Measurements from ENCODE around the gene MIDN.

MIDN gene

DNA sequence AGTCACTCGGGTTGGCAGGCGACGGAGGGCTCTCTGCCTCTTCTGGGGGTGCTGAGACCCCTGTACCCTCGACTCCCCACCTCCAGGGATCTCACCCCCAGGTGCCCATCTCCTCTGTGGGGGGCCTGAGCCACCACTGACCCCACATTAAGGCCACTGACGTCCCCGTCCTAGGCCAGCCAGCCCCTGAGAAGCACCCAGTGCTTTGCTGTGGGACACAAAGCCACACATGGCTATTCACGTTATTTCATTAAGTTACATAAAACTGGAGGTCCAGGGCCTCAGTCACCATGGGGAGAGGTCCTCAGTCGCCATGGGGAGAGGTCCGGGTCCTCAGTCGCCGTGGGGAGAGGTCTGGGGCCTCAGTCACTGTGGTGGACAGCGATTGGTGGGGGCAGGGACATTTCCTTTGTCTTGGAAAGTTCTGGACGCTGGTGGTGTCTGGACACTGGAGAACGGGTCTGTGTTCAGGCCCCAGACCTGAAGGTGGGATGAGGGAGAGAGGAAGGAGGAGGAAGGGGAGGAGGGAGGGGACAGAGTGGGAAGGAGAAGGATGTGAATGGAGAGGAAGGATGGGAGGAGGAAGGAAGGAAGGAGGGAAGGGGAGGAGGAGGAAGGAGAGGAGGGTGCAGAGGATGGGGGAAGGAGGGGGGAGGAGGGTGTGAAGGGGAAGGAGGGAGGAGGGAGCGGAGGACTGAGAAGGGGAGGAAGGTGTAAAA, 33.3 kb downstream of the MIDN start:
- no peak for DNase-seq (ENCODE audit: low read depth, low spot score)

DNA sequence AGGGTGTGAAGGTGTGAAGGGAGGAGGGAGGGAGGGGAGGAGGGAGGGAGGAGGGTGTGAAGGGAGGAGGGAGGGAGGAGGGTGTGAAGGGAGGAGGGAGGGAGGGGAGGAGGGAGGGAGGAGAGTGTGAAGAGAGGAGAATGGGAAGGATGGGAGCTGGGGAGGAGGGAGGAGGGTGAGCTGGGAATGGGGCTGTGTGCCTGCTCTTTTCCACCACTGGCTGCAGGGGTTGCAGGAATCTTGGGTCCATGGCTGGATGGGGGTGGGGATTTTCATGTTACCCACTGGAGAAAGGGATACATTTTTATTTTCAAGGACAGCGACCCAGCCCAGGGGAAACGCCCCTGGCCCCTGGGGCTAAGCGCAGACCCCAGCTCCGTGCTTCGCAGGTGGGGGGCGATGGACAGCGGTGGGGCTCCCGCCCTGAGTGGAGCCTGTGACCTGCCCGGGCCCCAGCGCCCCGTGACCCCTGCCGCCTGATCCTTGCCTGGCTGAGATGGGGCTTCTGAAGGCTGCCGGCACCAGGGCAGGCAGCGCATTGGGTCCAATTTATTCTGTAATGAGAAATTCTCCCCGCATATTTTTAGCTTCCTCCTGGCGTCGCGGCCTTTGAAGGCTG, 34.3 kb downstream of the MIDN start:
- no peak for DNase-seq (ENCODE audit: low read depth, low spot score)

DNA sequence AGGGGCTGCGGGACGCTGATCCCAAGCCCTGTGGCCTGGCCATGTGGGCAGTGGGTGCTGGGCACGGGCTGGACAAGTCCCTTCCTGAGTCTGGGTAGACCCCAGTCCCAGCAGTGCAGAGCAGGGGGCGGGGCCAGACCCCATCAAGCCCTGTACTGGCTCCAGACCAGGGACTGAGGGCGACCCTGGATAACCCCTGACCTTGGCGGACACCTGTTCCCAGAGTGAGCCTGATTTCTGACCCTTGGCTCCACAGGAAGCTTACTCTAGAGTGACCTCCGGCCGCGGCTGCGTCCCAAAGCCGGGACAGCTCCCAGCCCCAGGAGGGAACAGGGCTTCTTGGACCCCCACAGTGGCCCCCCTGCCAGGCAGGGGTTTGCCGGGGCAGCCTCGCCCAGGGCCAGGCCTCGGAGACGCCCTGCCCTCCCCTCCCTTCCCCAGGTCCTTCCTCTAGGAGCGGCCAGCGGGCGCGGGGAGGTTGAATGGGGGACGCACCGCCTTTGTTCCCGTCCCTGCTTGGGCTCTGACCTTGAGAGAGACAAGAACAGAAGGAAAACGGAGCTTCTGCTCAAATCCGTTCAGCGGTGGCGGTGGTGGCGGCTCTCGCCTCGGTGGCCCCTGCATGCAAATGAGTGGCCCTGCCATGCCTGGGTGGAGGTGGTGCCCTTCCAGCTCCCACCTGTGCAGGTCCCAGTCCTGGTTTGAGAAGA, 35.0 kb downstream of the MIDN start:
- DNase-seq (ENCODE audit: low read depth, low spot score): no peak

DNA sequence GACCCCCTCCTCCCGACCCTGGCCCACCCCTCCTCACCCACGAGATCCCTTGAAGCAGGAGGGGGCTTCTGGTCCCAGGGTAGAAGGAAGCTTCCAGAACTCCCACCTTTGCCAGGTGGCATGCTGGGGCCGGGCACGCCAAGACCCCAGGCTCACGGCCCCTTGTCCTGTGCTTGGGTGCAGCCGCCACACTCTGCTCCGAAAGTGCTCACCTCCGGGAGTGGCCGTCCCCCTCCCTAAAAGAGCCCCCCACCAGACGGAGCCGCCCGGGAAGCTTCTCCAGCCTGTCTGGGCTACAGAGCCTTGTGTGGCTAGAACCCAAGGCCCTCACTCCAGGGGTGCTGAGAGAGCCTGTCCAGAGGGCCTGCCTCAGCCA, 35.5 kb downstream of the MIDN start:
- DNase-seq (ENCODE audit: low read depth, low spot score): no peak

DNA sequence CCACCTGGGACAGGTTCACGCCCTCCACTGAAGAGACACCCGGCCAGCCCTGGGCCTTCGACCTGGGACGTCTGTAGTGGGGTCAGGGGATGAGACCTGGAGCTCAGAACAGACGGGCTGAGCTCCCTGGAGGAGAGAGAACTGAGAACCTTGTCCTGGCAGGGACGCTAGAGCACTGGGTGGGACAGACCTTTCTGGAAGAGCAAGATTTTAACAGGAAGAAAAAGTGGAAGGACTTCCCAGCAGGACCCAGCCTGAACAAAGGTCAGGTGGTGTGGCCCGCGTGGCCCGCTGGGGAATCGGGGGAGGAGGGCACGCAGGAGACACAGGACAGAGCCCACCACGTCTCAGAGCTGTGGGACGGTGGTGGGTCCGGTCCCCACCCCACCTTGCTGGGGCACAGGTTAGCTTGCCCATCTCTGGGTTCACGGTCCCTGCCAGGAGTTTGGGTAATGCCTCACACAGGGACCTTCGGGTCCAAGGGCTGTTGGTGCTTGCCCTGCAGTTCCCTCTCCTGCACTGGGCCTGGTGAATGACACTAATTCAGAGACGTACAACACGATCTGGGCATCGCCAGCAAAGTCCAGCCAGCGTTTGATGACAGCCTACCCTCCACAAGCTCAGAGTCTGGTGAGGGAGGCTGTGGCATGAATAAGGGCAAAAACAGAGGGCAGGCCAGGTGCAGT, 36.1 kb downstream of the MIDN start:
- no peak for DNase-seq (ENCODE audit: low read depth, low spot score)

DNA sequence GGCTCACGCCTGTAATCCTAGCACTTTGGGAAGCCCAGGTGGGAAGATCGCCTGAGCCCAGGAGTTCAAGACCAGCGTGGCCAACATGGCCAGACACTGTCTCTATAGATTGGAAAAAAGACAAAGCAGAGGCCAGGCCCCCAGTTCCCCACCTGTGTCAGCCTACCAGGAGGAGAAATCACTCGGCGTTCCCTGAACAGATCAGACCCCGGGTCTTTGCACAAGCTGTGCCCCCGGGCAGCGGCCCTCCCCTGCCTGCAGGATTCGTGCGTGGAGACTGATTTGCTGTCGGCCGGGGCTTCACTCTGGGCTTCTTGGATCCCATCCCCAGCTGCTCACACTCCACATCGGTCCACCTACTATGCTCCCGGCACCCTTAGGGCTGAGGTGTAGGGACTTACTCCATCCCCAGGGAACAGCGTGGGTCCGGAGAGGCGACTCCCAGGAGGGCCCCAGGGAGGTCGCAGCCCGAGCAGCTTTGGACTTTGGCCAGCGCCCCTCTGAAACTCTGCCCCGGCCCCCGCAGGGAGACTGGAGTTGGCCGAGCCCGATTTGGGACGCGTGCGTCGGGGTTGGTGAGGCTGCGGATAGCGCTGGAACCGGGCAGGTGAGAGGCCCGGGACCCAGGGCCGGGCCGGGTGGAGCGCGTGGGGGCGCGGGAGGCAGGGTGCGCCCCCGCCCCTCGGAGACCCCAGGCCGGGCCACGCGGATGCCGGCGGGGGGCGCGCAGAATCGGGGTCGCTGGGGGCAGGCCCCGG, 36.8 kb downstream of the MIDN start:
- no peak for DNase-seq (ENCODE audit: low read depth, low spot score)

DNA sequence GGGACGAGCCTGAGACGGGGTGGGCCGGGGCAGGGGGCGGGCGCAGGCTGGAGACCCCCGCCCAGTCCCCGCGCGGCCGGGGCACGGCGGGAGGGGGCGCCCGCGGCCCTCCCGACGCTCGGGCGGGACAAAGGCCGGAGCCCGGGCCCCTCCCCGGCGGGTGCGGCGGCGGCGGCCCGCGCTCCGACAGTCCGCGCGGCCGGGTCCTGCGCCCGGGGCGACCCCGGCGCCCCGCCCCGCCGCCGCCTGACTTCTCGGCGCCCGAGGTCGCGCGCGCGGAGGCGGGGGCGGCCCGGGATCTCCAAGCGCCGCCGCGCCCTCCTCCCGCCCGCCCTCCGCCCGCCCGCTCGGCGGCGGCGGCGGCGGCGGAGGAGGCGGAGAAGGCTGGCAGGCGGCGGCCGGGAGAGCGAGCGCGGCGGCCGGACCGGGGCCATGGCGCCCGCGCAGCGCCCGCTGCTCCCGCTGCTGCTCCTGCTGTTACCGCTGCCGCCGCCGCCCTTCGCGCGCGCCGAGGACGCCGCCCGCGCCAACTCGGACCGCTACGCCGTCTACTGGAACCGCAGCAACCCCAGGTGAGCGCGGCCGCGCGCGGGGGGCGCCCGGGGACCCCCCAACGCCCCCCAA, 37.5 kb downstream of the MIDN start, which contains the start of gene EFNA2:
Gene EFNA2 (plus strand): TSS at position 137 of the 624 bp plus-strand sequence. CDS start 296 bp downstream, at position 433.
- no peak for DNase-seq (ENCODE audit: low read depth, low spot score)

DNA sequence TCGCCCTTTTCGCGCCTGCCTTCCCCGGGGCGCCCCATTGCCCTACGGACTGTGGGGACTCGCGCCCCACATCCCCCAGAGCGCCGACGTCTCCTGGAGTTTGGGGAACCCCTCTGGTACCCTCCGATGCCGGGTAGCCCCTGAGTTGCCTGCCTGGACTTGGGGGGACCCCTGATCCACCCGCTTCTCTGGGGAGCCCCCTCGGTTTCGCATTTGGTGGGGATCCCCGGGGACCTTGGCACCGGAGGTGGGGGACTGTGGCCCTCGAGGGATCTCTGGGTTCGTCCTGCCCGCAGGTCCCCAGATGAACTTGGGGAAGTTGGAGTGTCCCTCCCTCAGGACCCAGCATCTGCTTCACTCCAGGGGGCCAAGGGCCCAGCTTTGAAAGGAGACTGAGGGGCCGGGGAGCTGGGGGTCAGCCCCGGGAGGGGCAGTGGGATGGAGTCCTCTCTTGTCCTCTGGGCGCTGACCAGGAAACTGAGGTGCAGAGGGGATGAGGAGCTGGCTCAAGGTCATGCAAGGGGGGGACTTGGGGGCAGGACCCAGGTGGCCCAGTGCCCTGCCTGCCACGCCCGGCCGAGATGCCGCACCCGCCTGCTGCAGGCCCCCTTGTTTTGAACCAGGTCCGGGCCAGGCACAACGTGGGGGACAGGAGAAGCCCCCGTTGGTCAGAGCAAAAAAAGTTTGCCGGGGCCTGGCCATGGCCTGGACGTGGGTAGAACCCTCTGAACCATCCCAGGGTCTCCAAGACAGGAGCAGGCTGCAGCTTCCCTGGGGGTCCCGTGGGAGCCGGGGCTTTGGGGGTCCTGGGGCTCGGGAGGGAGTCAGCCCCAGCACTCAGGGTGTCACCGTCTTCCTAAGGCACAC, 38.3 kb downstream of the MIDN start:
- no peak for DNase-seq (ENCODE audit: low read depth, low spot score)

DNA sequence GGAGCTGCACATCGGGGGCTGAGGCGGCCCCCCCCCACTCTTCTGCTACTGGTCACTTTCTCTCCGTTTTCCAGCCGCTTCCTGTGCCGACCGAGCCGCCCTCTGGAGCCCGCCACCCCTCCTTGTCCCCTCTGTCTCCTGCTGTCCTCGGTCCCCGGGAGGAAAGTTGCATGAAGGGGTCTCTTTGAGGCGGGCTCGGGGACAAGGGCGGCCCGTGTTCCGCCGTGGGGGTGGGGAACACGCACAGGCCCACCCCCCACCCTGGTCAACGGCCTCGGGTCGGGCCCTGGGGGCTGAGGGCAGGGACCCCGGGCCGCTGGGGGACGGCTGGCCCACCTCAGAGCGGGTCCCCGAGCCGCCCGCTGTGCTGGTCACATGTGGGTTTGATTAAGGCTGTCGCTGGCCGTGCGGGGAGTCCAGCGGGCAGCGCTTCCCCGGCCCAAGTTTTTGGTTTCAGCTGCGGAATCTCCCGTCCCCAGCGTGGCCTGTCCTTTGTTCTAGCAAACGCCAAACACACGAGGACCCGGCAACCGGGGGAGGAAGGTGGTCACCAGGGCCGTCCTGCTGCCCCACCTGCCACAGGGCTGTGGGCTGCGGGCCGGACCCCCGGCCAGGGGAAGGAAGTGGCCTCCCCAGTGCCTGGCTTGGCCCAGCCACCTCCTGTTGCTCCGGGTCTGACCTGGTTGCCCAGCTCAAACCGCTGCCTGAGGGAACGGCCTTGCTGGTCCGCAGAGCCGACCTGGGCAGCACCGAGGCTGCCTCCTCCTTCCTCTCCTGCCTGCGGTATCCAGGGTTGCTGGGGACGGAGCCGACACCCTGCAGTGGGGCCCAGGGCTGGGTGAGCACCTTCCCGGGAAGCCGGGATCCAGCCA, 39.2 kb downstream of the MIDN start:
- no peak for DNase-seq (ENCODE audit: low read depth, low spot score)

DNA sequence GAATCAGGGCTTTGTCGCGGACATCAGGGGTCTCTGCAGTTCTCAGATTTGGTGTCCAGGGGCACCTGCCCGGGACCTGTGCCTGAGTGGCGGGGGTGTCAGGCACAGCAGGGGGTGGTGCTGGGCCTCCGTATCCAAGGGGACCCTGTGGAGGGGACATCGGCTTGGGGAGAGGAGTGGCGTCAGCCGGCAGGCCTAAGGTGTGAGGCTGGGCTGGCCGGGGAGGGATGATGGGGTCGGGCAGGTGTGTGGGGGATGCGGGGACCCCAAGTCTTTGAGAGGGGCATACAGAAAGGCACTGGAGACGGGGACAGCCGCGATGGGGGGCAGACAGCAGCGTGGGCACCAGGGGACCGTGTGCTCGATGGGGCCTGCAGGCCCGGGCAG, 39.8 kb downstream of the MIDN start:
- no peak for DNase-seq (ENCODE audit: low read depth, low spot score)

DNA sequence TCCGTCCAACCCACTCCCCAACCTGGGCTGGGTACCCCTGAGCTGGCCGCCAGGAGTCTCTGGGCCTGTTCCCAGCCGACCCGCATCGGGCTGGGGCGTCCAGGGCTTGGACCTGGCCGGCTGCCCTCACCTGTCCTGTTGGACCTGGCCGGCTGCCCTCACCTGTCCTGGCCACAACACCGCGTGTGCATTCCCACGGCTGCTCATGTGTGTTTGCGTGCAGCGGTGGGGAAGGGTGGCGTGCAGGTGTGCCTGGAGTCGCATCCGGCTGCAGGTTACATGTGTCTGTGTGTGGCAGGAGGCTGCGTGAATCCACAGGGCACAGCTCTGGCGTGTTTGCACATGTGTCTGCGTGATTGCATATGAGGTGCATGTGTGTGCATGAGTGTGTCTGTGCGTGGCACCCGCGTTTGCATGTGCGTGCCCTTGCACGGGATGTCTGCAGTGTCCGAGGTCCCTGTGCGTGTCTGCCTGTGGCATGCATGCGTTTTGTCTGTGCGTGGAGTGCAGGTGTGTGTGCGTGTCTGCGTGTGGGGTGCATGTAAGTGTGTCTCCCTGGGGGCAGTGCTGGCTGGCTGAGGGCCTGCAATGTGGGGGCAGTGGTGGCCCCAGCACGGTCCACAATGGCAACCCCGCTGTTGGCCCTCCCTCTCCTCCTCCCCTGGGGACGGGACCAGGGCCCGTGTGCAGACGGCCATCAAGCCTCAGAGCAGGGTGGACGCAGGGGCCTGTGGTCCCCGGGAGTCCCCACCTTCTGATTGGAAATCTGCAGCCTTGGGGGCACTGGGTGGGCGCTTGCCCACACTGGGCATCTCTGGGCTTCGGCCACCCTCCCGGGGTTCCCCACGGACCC, 40.7 kb downstream of the MIDN start:
- DNase-seq (ENCODE audit: low read depth, low spot score): no peak

DNA sequence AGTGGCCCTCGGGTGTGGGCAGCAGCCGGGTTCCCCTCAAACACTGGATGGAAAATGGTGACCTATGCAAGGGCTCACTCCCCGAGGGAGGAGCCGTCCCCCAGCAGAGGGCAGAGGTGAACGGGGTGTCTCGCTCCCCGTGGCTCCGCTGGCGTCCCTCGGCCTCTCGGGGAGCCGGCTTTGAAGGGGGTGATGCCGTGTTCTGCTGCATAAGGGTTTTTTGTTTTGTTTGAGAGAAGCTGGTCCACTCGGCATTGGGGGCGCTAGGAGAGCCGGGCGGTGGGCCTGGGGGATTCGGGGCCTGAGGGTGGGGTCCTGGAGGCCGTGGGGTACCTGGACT, 41.3 kb downstream of the MIDN start:
- DNase-seq (ENCODE audit: low read depth, low spot score): no peak

DNA sequence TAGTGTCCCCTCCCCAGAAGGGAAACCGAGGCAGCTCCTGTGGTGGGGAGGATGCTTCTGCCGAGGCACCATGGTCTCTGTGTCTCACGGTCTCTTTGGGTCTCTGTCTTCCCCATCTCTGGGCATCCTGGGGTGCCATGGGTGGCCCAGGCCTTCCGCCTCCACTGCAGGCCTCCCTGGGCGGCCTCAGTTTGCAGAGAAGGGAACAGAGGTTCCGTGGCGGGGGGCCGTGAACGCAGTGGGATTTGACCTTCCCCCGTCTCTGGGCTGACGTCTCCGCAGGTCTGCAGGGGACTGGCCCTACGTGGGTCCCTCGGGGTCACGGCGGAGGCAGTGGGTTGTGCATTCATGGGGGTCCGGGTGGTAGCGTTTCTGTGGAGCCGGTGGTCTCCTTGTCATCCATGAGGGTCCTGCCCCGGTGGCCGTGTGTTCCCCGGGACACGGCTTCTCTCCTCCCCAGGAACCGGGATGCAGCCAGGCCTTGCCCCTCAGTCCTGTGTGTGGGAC, 41.9 kb downstream of the MIDN start:
- no peak for DNase-seq (ENCODE audit: low read depth, low spot score)

DNA sequence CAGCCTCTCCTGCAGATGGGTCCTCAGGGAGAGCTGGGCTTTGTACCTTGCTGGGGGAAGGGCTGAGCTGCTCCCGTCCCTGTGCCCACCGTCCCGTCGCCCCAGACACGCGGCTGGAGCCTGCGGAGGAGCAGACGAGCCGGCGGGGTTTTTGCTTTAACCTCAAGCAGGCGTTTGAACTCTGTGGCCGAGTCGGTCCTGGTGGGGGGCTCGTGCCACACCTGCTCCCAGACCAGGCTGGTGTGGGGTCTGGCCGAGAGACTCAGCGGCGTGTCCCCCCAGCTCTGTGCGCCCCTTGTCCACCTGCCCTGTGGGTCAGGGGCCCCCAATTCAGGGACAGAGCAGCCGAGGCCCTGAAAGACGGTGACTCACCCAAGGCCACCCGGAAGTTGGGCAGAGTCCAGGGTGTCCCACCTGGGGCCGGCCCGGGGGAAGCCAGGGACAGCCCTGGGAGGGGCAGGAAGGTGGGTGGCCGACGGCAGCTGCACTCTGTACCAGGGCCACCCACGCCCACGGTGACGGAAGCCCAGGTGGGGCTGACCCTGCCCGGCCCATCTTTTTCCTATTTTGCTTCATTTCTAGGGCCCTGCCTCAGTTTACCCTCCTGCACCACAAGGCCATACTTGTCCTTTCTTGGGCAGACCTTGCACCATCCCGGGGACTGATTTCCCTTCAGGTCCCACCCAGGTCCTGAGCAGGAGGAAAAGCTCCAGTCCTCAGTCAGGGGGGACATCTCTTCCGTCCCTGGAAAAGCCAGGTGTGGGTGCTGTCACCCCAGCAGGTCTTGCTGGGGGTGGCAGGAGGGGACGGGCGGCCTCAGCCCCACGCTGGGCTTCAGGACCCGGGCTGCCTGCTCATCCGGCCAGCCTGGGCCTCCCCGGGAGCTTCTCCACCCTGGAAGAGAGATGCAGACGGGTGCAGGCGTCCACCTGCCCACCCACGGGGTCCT, 42.6 kb downstream of the MIDN start:
- no peak for DNase-seq (ENCODE audit: low read depth, low spot score)

DNA sequence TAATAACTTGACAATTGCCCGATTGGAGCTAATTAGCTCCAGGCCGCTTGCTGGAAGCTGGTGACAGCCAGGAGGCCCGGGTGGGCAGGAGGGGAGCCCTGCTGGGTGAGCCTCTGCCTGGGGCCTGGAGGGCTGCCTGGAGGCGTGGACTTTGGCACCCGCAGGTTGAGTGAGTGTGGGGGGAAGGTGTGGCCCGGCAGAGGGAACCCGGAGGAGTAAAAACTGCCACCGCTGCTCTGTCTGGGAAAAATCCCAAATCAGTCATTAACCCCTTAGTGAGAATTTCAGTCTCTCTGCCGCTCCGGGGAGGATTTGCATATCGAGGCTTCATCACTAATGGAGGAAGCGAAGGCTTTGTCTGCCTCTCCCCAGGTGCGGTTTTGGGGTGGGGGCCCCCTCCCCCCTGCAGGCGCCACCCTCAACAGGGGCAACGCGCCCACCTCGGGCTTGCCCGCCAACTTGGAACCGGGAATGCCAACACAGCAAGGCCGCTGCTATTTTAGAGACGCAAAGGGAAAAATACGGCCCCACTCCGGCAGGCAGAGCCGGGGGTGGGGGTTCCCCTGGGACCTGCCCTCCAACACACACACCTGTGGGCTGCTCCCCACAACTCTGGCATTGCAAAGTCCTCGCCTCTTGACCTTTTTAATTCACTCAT, 43.5 kb downstream of the MIDN start:
- no peak for DNase-seq (ENCODE audit: low read depth, low spot score)

DNA sequence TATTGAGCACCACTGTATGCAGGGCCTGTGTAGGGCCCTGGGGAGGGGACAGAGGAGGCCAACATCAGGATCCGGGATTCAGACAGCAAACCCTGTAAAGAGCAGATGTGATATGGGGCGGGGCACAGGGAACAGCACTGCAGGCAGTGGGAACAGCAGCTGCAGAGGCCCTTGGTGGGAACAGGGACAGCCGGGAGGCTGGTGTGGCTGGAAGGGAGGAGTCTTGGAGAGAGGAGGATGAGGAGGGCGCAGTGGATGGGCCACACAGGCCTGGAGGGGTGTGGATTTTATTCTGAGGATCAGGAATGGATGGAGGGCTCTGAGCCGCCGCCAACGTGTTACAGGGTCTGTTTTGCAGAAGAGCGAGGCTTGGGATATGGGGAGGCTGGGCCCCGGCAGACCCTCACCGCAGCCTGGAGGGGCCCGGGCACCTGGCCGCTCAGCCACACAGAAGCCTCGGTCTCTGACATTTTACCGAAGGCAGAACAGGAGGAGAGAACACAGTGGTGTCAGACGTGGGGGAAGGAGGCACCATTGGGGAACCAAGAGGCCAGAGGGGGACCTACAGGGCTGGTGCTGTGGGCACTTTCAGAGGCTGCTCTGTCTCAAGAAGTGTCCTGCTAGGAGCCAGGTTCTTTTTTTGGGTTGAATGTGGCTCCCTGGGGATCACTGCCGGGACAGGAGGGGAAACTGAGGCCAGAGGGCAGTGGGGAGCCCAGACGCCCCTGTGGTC, 44.2 kb downstream of the MIDN start:
- DNase-seq (ENCODE audit: low read depth, low spot score): no peak

Data from activated naive CD8-positive, alpha-beta T cell treated with anti-CD3 and anti-CD28 coated beads, Interleukin-2, amount 50 U/mL, for 16 hours (primary cell).